Spleen (tissue), 11 donors: Measurements from ENCODE around the gene RFX2. TPM values are rescaled to one million over a fixed set of nuclear protein-coding genes. Genes with fewer than 3 reads are reported as not detected.

Source experiments
- DNase-seq: peaks from one replicate; pipeline ENCODE4 v3.0.0-alpha.2; 2020
- H3K27ac ChIP-seq, 8 donors: fragments of 200-600 bp; sonication (generic) in 7 of 8; 1 replicate in 4 of 8; 2 replicates in 4 of 8; pipeline versions ENCODE4 v1.5.0 to v1.8.0; 2016 to 2021; ENCODE audit warnings: inconsistent platforms in 4 of 8, mild to moderate bottlenecking in 4 of 8, moderate library complexity in 1 of 8
- H3K27me3 ChIP-seq, 7 donors: fragments of 200-600 bp; sonication (generic) in 6 of 7; replicated peaks in 1 of 7; 1 replicate in 4 of 7; 2 replicates in 3 of 7; pipeline versions ENCODE4 v1.5.0 to v1.8.0; 2016 to 2021; ENCODE audit warnings: inconsistent platforms in 3 of 7, mild to moderate bottlenecking in 1 of 7
- H3K36me3 ChIP-seq, 6 donors: fragments of 200-600 bp; sonication (generic) in 5 of 6; 1 replicate in 4 of 6; 2 replicates in 2 of 6; pipeline versions ENCODE4 v1.5.0 to v1.8.0; 2016 to 2021; ENCODE audit warnings: inconsistent platforms in 2 of 6
- H3K4me1 ChIP-seq, 6 donors: fragments of 200-600 bp; sonication (generic) in 5 of 6; 1 replicate in 3 of 6; 2 replicates in 3 of 6; pipeline versions ENCODE4 v1.5.0 to v1.8.0; 2016 to 2021; ENCODE audit warnings: inconsistent platforms in 3 of 6
- H3K4me3 ChIP-seq, 8 donors: fragments of 200-600 bp; sonication (generic) in 7 of 8; 1 replicate in 4 of 8; 2 replicates in 4 of 8; pipeline versions ENCODE4 v1.5.0 to v1.8.0; 2016 to 2021; ENCODE audit warnings: inconsistent platforms in 4 of 8, mild to moderate bottlenecking in 4 of 8, moderate library complexity in 2 of 8
- H3K9me3 ChIP-seq, 8 donors: fragments of 200-600 bp; sonication (generic) in 7 of 8; 1 replicate in 4 of 8; 2 replicates in 4 of 8; pipeline versions ENCODE4 v1.5.0 to v1.8.0; 2016 to 2021; ENCODE audit warnings: inconsistent platforms in 4 of 8
- CTCF ChIP-seq, 11 experiments: fragments of 200-600 bp in 7 of 11; fragments of 450-650 bp in 4 of 11; sonication (generic) in 4 of 11; IDR thresholded peaks in 8 of 11; conservative IDR thresholded peaks in 3 of 11; 1 replicate in 7 of 11; 2 replicates in 4 of 11; pipeline versions ENCODE4 v1.4.0 to v1.8.0; 2016 to 2021; ENCODE audit warnings: antibody characterized with exemption in 11 of 11, inconsistent platforms in 4 of 11, mild to moderate bottlenecking in 1 of 11
- POLR2A ChIP-seq, 3 donors: fragments of 450-650 bp; IDR thresholded peaks; one replicate each; pipeline ENCODE4 v1.5.1; 2017; ENCODE audit warnings: antibody characterized with exemption in 3 of 3, mild to moderate bottlenecking in 1 of 3
- POLR2AphosphoS5 ChIP-seq, 3 donors: sonication (generic); formaldehyde crosslinking; IDR thresholded peaks; one replicate each; pipeline ENCODE4 v1.5.1; 2017; ENCODE audit warnings: antibody characterized with exemption in 3 of 3
- WGBS, 5 donors: extraction: QIAGEN DNeasy Blood & Tissue Kit in 3 of 5; methylation state at CpG; one replicate each; pipeline versions ENCODE4 v1.1.5 to v1.1.7; 2013 to 2018; 5-methylcytosine and 5-hydroxymethylcytosine counted together
- intact Hi-C: fragments of 100-400 bp; cut with DNase I; formaldehyde crosslinking; loops from one replicate; pipeline ENCODE4 v1.15.0; 2023; ENCODE audit warnings: low total_unique reads
- polyA plus RNA-seq, 3 donors: library from polyadenylated mRNA; stranded (reverse); fragments of 200-250 nt; gene quantifications; one replicate each; pipeline ENCODE4 v1.2.1, GENCODE V29; 2013
- total RNA-seq, 7 donors: library from RNA; depleted of rRNA in 3 of 7; stranded (reverse); fragments of >200 nt in 3 of 7; fragmentation: NEBNext Ultra II Directional in 4 of 7; extraction: Animal tissue kit (Norgen Biotek cat#: 25700) in 4 of 7; gene quantifications; one replicate each; pipeline versions ENCODE4 v1.1.0 to v1.2.1, GENCODE V29; 2016 to 2021
- donor health status: healthy with polysubstance abuse.
- donor health status: DM: no; HTN: no; CAD: no; lungs with moderate emphysema.
- donor health status: DM: no; HTN: no; CAD: no.
- donor health status: Bipolar disorder and iron deficiency.
- donor health status: healthy.
- donor health status: DM: no; HTN: no; CAD: no.
- donor health status: DM: yes; HTN: yes; CAD: no.

The RFX2 gene
- total and polyA plus RNA-seq, 10 donors = 1.1 to 15.8 (median 7.8) TPM

- WGBS, 5 donors = 50 to 60% (median 56%) methylated on average over 5 of the region's 5 CpGs
- no peaks in the 10 kb centered on the region for H3K9me3 ChIP-seq
- DNase-seq = no peak
- H3K36me3 ChIP-seq = peaks cover 0 to 48% (median 0%) of the 10 kb centered on the region in 6 donors
- intact Hi-C loops = no loop called here
- peaks cover 62 to 100% (median 91%) of the 10 kb centered on the region in 6 donors for H3K4me1 ChIP-seq
- no peak overlapping the region for H3K4me3 ChIP-seq
- no peak for TF ChIP-seq POLR2AphosphoS5 (IDR thresholded peaks at IDR 0.05)
- TF ChIP-seq POLR2A (IDR thresholded peaks at IDR 0.05) = no peak
- no peak for TF ChIP-seq CTCF (IDR thresholded peaks at IDR 0.05 in 8 of 11, conservative IDR thresholded peaks at IDR 0.05 in 3 of 11)
- peak overlapping the region in 6 of 8 donors; percentile 29 to 87 (median 68) for H3K27ac ChIP-seq
- H3K27me3 ChIP-seq = no peaks in the 10 kb centered on the region
Observed at GRCh38 chr19:5953030-5953589, 157.2 kb downstream of the RFX2 start.

GRCh38 chr19:5952193-5953029 lies 157.9 kb downstream of the RFX2 start:
- Histone ChIP-seq H3K36me3 (peaks cover 0 to 41% (median 0%) of the 10 kb centered on the region in 6 donors), H3K4me3 (no peak overlapping the region), H3K27me3 (no peaks in the 10 kb centered on the region), H3K9me3 (no peaks in the 10 kb centered on the region), H3K27ac (peak overlapping the region in 5 of 8 donors; percentile 52 to 87 (median 84)), H3K4me1 (peaks cover 62 to 100% (median 92%) of the 10 kb centered on the region in 6 donors)
- WGBS, 5 donors = 76 to 83% (median 82%) methylated on average over 18 of the region's 18 CpGs
- intact Hi-C loops = no loop called here
- no peak for DNase-seq
- TF ChIP-seq POLR2A (IDR thresholded peaks at IDR 0.05) (no peak), CTCF (IDR thresholded peaks at IDR 0.05 in 8 of 11, conservative IDR thresholded peaks at IDR 0.05 in 3 of 11) (no peak), POLR2AphosphoS5 (IDR thresholded peaks at IDR 0.05) (no peak)

GRCh38 chr19:5951338-5951861 lies 158.9 kb downstream of the RFX2 start:
- H3K27me3 ChIP-seq = no peaks in the 10 kb centered on the region
- H3K27ac ChIP-seq = peak overlapping the region in 6 of 8 donors; percentile 39 to 87 (median 72)
- WGBS, 5 donors = 22 to 39% (median 26%) methylated on average over 12 to 19 of the region's 19 CpGs
- H3K4me1 ChIP-seq = peaks cover 65 to 100% (median 99%) of the 10 kb centered on the region in 6 donors
- TF ChIP-seq CTCF (IDR thresholded peaks at IDR 0.05 in 8 of 11, conservative IDR thresholded peaks at IDR 0.05 in 3 of 11) (no peak), POLR2AphosphoS5 (IDR thresholded peaks at IDR 0.05) (peak in 2 of 3 donors; percentile 59 to 61), POLR2A (IDR thresholded peaks at IDR 0.05) (no peak)
- DNase-seq = peak; percentile 85
- peaks cover 0 to 32% (median 0%) of the 10 kb centered on the region in 6 donors for H3K36me3 ChIP-seq
- intact Hi-C loops = no loop called here
- no peaks in the 10 kb centered on the region for H3K9me3 ChIP-seq
- H3K4me3 ChIP-seq = peak overlapping the region in 1 of 8 donors; percentile 32

- TF ChIP-seq CTCF (IDR thresholded peaks at IDR 0.05 in 8 of 11, conservative IDR thresholded peaks at IDR 0.05 in 3 of 11) (no peak), POLR2A (IDR thresholded peaks at IDR 0.05) (no peak), POLR2AphosphoS5 (IDR thresholded peaks at IDR 0.05) (no peak)
- WGBS, 5 donors = 61 to 71% (median 64%) methylated on average over 3 of the region's 3 CpGs
Observed at GRCh38 chr19:5950741-5951140, 159.6 kb downstream of the RFX2 start.

More at GRCh38 chr19:5950741-5951140, 159.6 kb downstream of the RFX2 start:
- H3K9me3 ChIP-seq = no peaks in the 10 kb centered on the region
- intact Hi-C loops = no loop called here
- H3K36me3 ChIP-seq = peaks cover 0 to 39% (median 0%) of the 10 kb centered on the region in 6 donors
- peak overlapping the region in 5 of 8 donors; percentile 50 to 87 (median 84) for H3K27ac ChIP-seq
- no peak overlapping the region for H3K4me3 ChIP-seq
- H3K27me3 ChIP-seq = no peaks in the 10 kb centered on the region
- H3K4me1 ChIP-seq = peaks cover 65 to 100% (median 95%) of the 10 kb centered on the region in 6 donors
- no peak for DNase-seq
